Vagina (tissue), 2 donors: ENCODE measurements around the gene CDK16. TPM values are rescaled to one million over a fixed set of nuclear protein-coding genes. Genes with fewer than 3 reads are reported as not detected.

Experiments
- DNase-seq, 2 donors: peaks; one replicate each; pipeline ENCODE4 v3.0.0-alpha.2; 2017; ENCODE audit errors: extremely low spot score in 2 of 2
- H3K27ac ChIP-seq: fragments of 200-600 bp; sonication (generic); one replicate; pipeline ENCODE4 v1.5.1; 2019
- H3K27me3 ChIP-seq: fragments of 200-600 bp; sonication (generic); one replicate; pipeline ENCODE4 v1.5.1; 2019
- H3K36me3 ChIP-seq, 2 donors: fragments of 200-600 bp; sonication (generic); one replicate each; pipeline ENCODE4 v1.5.1; 2017 to 2019
- H3K4me1 ChIP-seq: fragments of 200-600 bp; sonication (generic); one replicate; pipeline ENCODE4 v1.5.1; 2019
- H3K4me3 ChIP-seq, 2 donors: fragments of 200-600 bp; sonication (generic); 1 replicate in 1 of 2; 2 replicates in 1 of 2; pipeline ENCODE4 v1.5.1; 2016 to 2019
- H3K9me3 ChIP-seq: fragments of 200-600 bp; sonication (generic); one replicate; pipeline ENCODE4 v1.5.1; 2019
- POLR2A ChIP-seq, 2 donors: fragments of 450-650 bp; IDR thresholded peaks; one replicate each; pipeline ENCODE4 v1.6.1; 2017; ENCODE audit warnings: antibody characterized with exemption in 2 of 2, mild to moderate bottlenecking in 2 of 2, moderate library complexity in 2 of 2
- POLR2AphosphoS5 ChIP-seq, 2 donors: sonication (generic); formaldehyde crosslinking; IDR thresholded peaks; one replicate each; pipeline ENCODE4 v1.9.0; 2017; ENCODE audit warnings: antibody characterized with exemption in 2 of 2, mild to moderate bottlenecking in 2 of 2, low read depth in 1 of 2; ENCODE audit not compliant: insufficient read depth in 1 of 2
- intact Hi-C: fragments of 100-400 bp; cut with DNase I; formaldehyde crosslinking; loops from one replicate; pipeline ENCODE4 v1.15.1; 2023
- total RNA-seq: library from RNA; depleted of rRNA; stranded (reverse); fragments of >200 nt; gene quantifications from one replicate; pipeline ENCODE4 v1.2.3, GENCODE V29; 2016
- TF ChIP-seq, protein P1 (sequence below), 3 experiments: fragments of 450-650 bp in 2 of 3; fragments of 200-600 bp in 1 of 3; sonication (generic) in 1 of 3; IDR thresholded peaks; one replicate each; pipeline ENCODE4 v1.5.1; 2017 to 2019; ENCODE audit warnings: antibody characterized with exemption in 3 of 3, mild to moderate bottlenecking in 2 of 3, moderate library complexity in 2 of 3

CDK16 gene
- total RNA-seq, 1 donor from 2014 or later, result 73.9 TPM

DNA sequence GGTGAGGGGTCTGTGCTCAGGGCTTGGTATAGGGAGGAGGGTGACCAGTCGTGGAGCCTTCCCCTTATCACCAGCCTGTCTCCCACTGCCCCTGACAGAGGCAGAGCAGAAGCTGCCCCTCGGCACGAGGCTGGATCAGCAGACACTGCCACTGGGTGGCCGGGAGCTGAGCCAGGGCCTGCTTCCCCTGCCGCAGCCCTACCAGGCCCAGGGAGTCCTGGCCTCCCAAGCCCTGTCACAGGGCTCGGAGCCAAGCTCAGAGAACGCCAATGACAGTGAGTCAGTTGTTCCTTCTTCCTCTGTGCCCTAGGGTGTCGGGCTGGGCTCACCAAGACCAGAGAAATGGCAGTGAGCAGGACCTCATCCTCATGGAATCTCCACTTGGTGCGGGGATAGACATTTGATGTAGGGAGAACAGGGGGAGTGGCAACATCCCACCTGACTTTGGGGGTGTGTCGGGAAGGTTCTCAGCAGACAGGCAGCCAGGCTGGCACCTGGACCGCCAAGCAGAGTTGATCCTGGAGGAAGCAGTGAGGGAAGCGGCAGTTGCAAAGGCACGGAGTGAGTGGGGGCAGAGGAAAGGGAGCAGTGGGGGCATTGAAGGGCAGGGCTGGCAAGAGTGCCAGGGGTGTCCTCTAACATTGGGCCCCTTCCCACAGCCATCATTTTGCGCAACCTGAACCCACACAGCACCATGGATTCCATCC, 39.1 kb upstream of the CDK16 start:
- no peak for DNase-seq
- no peaks in the 10 kb centered on the region for H3K27me3 ChIP-seq
- H3K36me3 ChIP-seq, result peaks cover 0 to 66% of the 10 kb centered on the region in 2 donors
- no peak overlapping the region for H3K4me3 ChIP-seq
- no peaks in the 10 kb centered on the region for H3K9me3 ChIP-seq
- TF ChIP-seq, protein P1, sequence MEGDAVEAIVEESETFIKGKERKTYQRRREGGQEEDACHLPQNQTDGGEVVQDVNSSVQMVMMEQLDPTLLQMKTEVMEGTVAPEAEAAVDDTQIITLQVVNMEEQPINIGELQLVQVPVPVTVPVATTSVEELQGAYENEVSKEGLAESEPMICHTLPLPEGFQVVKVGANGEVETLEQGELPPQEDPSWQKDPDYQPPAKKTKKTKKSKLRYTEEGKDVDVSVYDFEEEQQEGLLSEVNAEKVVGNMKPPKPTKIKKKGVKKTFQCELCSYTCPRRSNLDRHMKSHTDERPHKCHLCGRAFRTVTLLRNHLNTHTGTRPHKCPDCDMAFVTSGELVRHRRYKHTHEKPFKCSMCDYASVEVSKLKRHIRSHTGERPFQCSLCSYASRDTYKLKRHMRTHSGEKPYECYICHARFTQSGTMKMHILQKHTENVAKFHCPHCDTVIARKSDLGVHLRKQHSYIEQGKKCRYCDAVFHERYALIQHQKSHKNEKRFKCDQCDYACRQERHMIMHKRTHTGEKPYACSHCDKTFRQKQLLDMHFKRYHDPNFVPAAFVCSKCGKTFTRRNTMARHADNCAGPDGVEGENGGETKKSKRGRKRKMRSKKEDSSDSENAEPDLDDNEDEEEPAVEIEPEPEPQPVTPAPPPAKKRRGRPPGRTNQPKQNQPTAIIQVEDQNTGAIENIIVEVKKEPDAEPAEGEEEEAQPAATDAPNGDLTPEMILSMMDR (IDR thresholded peaks at IDR 0.05), result no peak
- TF ChIP-seq POLR2A (IDR thresholded peaks at IDR 0.05) (no peak), POLR2AphosphoS5 (IDR thresholded peaks at IDR 0.05; ENCODE audit: insufficient read depth in 1 of 2, low read depth in 1 of 2) (no peak)
- no peaks in the 10 kb centered on the region for H3K4me1 ChIP-seq
- intact Hi-C loops, result no loop called here
- H3K27ac ChIP-seq, result no peak overlapping the region

DNA sequence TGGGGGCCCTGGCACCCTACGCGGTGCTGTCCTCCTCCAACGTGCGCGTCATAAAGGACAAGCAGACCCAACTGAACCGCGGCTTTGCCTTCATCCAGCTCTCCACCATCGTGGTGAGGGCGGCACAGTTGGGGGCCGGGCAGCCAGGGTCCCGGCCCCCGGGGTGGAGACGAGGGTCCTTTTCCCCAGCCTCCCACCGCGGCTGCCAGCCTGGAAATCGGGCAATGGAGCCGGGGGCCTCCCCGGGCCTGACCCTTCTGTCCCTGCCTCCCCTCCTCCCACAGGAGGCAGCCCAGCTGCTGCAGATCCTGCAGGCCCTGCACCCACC, 38.6 kb upstream of the CDK16 start:
- Histone ChIP-seq H3K27me3 (no peaks in the 10 kb centered on the region), H3K36me3 (peaks cover 0 to 63% of the 10 kb centered on the region in 2 donors), H3K9me3 (no peaks in the 10 kb centered on the region), H3K4me3 (no peak overlapping the region), H3K27ac (no peak overlapping the region), H3K4me1 (no peaks in the 10 kb centered on the region)
- no peak for DNase-seq
- TF ChIP-seq POLR2AphosphoS5 (IDR thresholded peaks at IDR 0.05; ENCODE audit: insufficient read depth in 1 of 2, low read depth in 1 of 2) (no peak), POLR2A (IDR thresholded peaks at IDR 0.05) (no peak)
- TF ChIP-seq, protein P1 (IDR thresholded peaks at IDR 0.05), result no peak
- intact Hi-C loops, result no loop called here

DNA sequence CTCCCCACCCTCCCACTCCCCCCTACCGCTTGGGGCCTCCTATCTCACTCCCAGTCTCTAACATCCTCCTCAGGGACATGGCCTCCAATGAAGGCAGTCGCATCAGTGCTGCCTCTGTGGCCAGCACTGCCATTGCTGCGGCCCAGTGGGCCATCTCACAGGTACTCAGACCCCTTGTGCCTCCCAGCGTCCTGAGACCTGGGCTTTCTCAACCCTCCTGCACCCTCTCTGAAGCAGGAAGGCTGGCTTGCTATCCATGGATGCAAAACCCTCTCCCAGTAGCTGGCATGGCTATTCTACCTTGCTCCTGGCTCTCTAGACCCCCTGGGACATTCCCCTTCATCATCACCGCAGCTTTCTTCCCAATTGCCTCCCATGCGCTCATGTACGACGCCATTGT, 38.1 kb upstream of the CDK16 start:
- Histone ChIP-seq H3K4me1 (no peaks in the 10 kb centered on the region), H3K27ac (no peak overlapping the region), H3K27me3 (no peaks in the 10 kb centered on the region), H3K4me3 (no peak overlapping the region), H3K36me3 (peaks cover 0 to 59% of the 10 kb centered on the region in 2 donors), H3K9me3 (no peaks in the 10 kb centered on the region)
- intact Hi-C loops, result no loop called here
- no peak for TF ChIP-seq POLR2AphosphoS5 (IDR thresholded peaks at IDR 0.05; ENCODE audit: insufficient read depth in 1 of 2, low read depth in 1 of 2)
- DNase-seq, result no peak

DNA sequence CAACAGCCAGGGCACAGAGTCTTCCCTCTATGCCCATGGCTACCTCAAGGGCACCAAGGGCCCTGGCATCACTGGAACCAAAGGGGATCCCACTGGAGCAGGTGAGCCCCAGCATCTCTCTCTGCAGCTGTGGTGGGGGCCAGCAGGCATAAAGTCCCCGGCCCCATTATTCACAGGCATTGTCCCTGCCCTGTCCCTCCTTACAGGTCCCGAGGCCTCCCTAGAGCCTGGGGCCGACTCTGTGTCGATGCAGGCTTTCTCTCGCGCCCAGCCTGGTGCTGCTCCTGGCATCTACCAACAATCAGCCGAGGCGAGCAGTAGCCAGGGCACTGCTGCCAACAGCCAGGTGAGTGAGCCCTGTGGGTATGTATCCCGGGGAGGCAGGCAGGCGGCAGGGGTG, 37.2 kb upstream of the CDK16 start:
- Histone ChIP-seq H3K27me3 (no peaks in the 10 kb centered on the region), H3K36me3 (peaks cover 0 to 54% of the 10 kb centered on the region in 2 donors), H3K27ac (no peak overlapping the region), H3K9me3 (no peaks in the 10 kb centered on the region), H3K4me1 (no peaks in the 10 kb centered on the region), H3K4me3 (no peak overlapping the region)
- no peak for TF ChIP-seq POLR2AphosphoS5 (IDR thresholded peaks at IDR 0.05; ENCODE audit: insufficient read depth in 1 of 2, low read depth in 1 of 2)
- no peak for TF ChIP-seq POLR2A (IDR thresholded peaks at IDR 0.05)
- TF ChIP-seq, protein P1 (IDR thresholded peaks at IDR 0.05), result no peak
- intact Hi-C loops, result no loop called here
- DNase-seq, result no peak

DNA sequence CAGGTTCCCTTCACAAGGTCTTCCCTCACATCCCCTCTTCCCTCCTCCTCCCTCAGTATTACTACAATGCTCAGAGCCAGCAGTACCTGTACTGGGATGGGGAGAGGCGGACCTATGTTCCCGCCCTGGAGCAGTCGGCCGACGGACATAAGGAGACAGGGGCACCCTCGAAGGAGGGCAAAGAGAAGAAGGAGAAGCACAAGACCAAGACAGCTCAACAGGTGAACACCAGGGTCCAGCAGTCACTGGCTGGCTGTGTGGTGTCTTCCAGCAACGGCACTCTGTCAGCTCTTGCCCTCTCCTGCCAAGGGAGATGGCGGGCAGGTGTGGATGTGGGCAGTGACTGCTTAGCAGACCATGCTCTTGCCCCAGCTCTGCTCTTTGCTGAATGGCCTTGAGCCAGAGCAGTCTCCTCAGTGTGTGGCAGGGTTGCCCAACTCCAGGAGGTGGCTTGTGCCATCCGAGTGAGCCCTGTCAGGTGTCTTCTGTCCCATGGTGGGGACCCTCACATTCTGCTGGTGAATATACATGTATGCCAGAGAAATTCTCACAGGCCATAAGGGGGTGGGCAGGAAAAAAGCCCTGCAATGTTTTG, 36.3 kb upstream of the CDK16 start:
- no peaks in the 10 kb centered on the region for H3K27me3 ChIP-seq
- peaks cover 0 to 46% of the 10 kb centered on the region in 2 donors for H3K36me3 ChIP-seq
- intact Hi-C loops, result no loop called here

More for the DNA sequence above, 36.3 kb upstream of the CDK16 start:
- TF ChIP-seq POLR2A (IDR thresholded peaks at IDR 0.05) (no peak), POLR2AphosphoS5 (IDR thresholded peaks at IDR 0.05; ENCODE audit: insufficient read depth in 1 of 2, low read depth in 1 of 2) (no peak)
- TF ChIP-seq, protein P1 (IDR thresholded peaks at IDR 0.05), result no peak
- no peak for DNase-seq
- H3K9me3 ChIP-seq, result no peaks in the 10 kb centered on the region
- no peak overlapping the region for H3K4me3 ChIP-seq
- no peak overlapping the region for H3K27ac ChIP-seq
- no peaks in the 10 kb centered on the region for H3K4me1 ChIP-seq
